ACC112 (cell line): ENCODE measurements around the gene YJU2.
"Not testable (repeated sequence)": the region's sequence is repeated elsewhere in the genome, so short reads cannot be mapped to it uniquely, and the experiment has no call there.

Source experiments
- H2AFZ ChIP-seq: fragments of 200-600 bp; sonication (generic); one replicate; pipeline ENCODE4 v1.6.0; 2017; ENCODE audit warnings: antibody characterized with exemption, low read length; ENCODE audit not compliant: unreplicated experiment
- H3K27ac ChIP-seq: fragments of 200-600 bp; sonication (generic); 2 replicates; pipeline ENCODE4 v1.5.1; 2014; ENCODE audit warnings: low read depth, mild to moderate bottlenecking, antibody characterized with exemption, low read length, moderate library complexity
- H3K27me3 ChIP-seq: fragments of 200-600 bp; sonication (generic); 2 replicates; pipeline ENCODE4 v1.6.1; 2014; ENCODE audit warnings: mild to moderate bottlenecking, antibody characterized with exemption, low read length, moderate library complexity, mixed read lengths; ENCODE audit not compliant: insufficient read depth
- H3K36me3 ChIP-seq: fragments of 200-600 bp; sonication (generic); 2 replicates; pipeline ENCODE4 v1.6.1; 2016; ENCODE audit warnings: mild to moderate bottlenecking, antibody characterized with exemption, low read length, moderate library complexity, mixed read lengths; ENCODE audit not compliant: insufficient read depth
- H3K4me1 ChIP-seq: fragments of 200-600 bp; sonication (generic); one replicate; pipeline ENCODE4 v1.6.1; 2016; ENCODE audit warnings: low read length, mixed read lengths; ENCODE audit not compliant: insufficient read depth, unreplicated experiment, control insufficient read depth
- H3K4me3 ChIP-seq: fragments of 200-600 bp; sonication (generic); 2 replicates; pipeline ENCODE4 v1.5.1; 2014; ENCODE audit warnings: mild to moderate bottlenecking, low read depth, low read length
- H3K79me2 ChIP-seq: fragments of 200-600 bp; sonication (generic); one replicate; pipeline ENCODE4 v1.6.0; 2016; ENCODE audit warnings: low read length; ENCODE audit not compliant: control insufficient read depth, unreplicated experiment, insufficient read depth

Gene YJU2

DNA sequence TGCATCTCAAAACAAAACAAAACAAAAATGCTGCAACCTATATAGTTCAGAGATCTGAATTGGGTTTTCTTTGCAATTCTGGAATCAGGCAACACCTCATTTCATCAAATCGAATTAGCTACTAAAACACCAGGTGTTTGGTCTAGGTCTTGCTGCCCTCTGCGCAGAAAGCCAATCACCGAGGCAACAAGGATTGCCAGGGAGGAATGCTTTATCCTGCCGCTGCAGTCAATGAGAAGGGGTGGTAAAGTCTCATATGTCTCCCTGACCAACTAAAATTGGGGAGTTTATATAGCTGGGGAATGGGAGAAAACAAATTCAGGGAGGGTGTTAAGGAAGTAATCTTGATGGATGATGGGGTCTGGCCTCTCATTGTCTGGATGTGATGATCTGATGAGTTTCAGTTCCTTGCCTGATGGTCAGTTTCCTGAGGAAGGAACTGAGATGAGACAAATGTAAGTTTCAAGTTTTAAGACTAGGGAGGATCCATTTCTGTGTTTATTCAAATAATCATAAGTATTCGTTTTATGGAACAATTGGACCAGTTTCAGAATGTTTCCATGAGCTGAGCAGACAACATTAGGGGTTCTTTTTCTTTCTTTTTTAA, 5.0 kb upstream of the YJU2 start:
- no peak overlapping the region for H3K4me3 ChIP-seq
- H3K79me2 ChIP-seq: no peaks in the 10 kb centered on the region
- H3K27ac ChIP-seq: no peak overlapping the region
- H2AFZ ChIP-seq: no peak overlapping the region
- H3K4me1 ChIP-seq: no peaks in the 10 kb centered on the region
- no peaks in the 10 kb centered on the region for H3K36me3 ChIP-seq
- no peaks in the 10 kb centered on the region for H3K27me3 ChIP-seq

DNA sequence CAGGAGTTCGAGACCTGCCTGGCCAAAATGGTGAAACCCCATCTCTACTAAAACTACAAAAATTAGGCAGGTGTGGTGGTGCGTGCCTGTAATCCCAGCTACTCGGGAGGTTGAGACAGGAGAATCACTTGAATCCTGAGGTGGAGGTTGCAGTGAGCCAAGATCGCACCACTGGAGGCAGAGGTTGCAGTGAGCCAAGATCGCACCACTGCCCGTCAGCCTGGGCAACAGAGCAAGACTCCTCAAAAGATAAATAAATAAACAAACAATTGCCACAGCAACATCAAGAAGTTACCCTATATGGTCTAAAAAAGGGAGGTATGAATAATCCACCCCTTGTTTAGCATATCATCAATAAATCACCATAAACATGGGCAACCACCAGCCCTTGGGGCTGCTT, 942 bp upstream of the YJU2 start:
- H3K79me2 ChIP-seq, H3K27ac ChIP-seq, H3K36me3 ChIP-seq, H3K4me1 ChIP-seq, H3K27me3 ChIP-seq: not testable (repeated sequence)
- peak overlapping the region; percentile 89; the same call in 1 of the 2 replicates for H3K4me3 ChIP-seq
- peak overlapping the region; percentile 99 for H2AFZ ChIP-seq

DNA sequence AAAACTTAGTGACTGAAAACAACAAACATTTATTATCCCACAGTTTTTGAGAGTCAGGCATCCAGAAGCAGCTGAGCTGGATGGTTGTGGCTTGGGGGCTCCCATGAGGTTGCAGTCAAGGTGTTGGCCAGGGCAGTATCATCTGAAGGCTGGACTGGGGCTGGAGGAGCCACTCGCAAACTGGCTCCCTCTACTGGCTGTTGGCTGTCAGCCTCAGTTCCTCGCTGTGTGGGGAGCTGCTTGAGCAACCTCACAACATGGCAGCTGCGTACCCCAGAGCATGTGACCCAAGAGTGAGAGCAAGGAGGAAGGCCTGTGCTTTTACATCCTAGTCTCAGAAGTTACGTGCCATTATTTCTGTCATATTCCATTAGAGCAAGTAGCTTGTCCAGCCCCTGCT, 9.7 kb downstream of the YJU2 start:
- H2AFZ ChIP-seq: no peak overlapping the region
- H3K79me2 ChIP-seq: no peaks in the 10 kb centered on the region
- no peak overlapping the region for H3K27ac ChIP-seq
- H3K4me1 ChIP-seq: no peaks in the 10 kb centered on the region
- no peak overlapping the region for H3K4me3 ChIP-seq
- no peaks in the 10 kb centered on the region for H3K27me3 ChIP-seq
- peaks cover 9% of the 10 kb centered on the region for H3K36me3 ChIP-seq

DNA sequence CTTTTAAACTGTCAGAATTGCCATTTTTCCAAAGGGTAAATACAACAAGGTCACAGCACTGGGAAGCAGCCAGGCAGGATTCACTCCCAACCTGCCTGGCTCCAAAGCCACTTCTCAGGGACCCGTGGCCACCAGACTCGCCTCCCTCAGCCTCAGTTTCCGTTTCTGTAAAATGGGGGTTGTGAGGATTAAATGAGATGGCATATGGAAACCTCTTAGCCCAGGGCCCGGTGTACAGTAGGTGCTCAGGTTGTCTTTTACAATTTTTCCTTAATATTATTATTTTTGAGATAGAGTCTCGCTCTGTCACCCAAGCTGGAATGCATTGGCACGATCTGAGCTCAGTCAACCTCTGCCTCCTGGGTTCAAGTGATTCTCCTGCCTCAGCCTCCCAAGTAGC, 10.1 kb downstream of the YJU2 start:
- Histone ChIP-seq H3K4me3 (no peak overlapping the region), H3K27ac (no peak overlapping the region), H3K79me2 (no peaks in the 10 kb centered on the region), H3K27me3 (no peaks in the 10 kb centered on the region), H3K36me3 (peaks cover 9% of the 10 kb centered on the region), H3K4me1 (no peaks in the 10 kb centered on the region), H2AFZ (no peak overlapping the region)

DNA sequence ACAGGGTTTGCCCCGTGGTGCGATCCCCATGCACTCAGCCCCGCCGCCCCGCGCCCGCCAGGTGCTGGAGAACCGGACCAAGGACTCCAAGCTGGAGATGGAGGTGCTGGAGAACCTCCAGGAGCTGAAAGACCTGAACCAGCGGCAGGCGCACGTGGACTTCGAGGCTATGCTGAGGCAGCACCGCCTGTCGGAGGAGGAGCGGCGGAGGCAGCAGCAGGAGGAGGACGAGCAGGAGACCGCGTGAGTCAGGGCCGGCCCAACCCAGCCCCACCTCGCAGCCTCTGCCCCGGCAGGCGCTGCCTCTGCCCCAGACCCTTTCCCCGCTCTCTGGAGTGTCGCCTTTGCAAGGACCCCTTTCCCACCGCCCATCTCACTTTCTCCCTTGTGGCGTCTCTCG, 11.3 kb downstream of the YJU2 start:
- H3K27me3 ChIP-seq: no peaks in the 10 kb centered on the region
- H3K36me3 ChIP-seq: peaks cover 9% of the 10 kb centered on the region
- H3K4me1 ChIP-seq: no peaks in the 10 kb centered on the region
- no peak overlapping the region for H3K27ac ChIP-seq
- H3K4me3 ChIP-seq: no peak overlapping the region
- no peak overlapping the region for H2AFZ ChIP-seq
- no peaks in the 10 kb centered on the region for H3K79me2 ChIP-seq

DNA sequence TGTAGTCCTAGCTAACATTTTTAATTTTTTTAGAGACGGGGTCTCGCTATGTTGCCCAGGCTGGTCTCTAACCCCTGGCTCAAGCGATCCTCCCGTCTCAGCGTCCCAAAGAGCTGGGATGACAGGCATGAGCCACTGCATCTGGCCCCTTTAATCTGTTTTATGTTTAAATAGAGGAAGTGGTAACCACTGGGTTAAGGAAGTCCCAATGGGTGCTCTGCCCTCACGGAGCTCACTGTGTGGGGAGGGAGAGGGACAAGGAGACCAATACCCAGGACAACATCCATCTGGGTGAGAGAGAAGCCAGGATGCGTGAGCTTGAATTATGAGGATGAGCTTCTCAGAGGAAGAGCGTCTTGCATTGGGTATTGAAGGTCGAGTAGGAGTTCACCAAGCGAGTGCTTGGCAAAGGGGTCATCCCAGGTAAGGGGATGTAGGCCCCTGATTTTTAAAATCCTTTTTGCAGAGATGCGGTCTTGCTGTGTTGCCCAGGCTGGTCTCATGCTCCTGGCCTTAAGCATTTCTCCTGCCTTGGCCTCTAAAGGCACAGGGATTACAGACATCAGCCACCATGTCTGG, 13.8 kb downstream of the YJU2 start:
- H3K79me2 ChIP-seq: no peaks in the 10 kb centered on the region
- H3K4me1 ChIP-seq: no peaks in the 10 kb centered on the region
- H3K27me3 ChIP-seq: no peaks in the 10 kb centered on the region
- H3K4me3 ChIP-seq: no peak overlapping the region
- no peak overlapping the region for H2AFZ ChIP-seq
- H3K36me3 ChIP-seq: peaks cover 9% of the 10 kb centered on the region
- no peak overlapping the region for H3K27ac ChIP-seq

DNA sequence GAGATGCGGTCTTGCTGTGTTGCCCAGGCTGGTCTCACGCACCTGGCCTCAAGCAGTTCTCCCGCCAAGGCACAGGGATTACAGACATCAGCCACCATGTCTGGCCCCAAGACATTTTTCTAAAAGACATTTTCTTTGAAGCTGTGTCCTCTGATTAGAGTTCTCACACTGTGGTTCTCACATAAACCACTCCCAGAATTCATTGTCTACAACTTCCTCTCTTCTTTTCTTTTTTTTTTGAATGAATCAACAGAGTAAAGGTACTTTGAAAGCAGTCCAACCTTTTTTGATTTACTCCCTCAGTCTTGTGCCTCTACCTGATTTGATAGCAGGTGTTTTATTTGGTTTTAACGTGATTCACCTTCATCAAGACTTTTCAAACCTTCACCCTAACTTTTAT, 17.9 kb downstream of the YJU2 start:
- Histone ChIP-seq H3K79me2 (no peaks in the 10 kb centered on the region), H3K27ac (no peak overlapping the region), H3K4me3 (no peak overlapping the region), H3K36me3 (no peaks in the 10 kb centered on the region), H3K4me1 (no peaks in the 10 kb centered on the region), H2AFZ (no peak overlapping the region), H3K27me3 (no peaks in the 10 kb centered on the region)

DNA sequence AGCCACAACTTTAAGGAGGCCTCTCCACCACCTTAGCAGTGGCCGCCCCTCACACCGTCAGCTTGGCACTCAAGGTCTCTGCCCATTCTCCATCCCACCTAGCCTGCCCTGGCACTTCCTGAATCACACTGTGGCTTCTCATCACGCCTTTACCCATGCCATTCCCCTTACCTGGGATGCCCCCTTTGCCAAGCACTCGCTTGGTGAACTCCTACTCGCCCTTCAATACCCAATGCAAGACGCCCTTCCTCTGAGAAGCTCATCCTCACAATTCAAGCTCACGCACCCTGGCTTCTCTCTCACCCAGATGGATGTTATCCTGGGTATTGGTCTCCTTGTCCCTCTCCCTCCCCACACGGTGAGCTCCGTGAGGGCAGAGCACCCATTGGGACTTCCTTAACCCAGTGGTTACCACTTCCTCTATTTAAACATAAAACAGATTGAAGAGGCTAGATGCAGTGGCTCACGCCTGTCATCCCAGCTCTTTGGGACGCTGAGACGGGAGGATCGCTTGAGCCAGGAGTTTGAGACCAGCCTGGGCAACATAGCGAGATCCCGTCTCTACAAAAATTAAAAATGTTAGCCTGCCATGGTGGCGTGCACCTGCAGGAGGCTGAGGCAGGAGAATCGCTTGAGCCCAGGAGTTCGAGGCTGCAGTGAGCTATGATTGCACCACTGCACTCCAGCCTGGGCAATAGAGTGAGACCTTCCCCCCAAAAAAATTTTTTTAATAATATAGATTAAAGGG, 19.5 kb downstream of the YJU2 start:
- Histone ChIP-seq H2AFZ (no peak overlapping the region), H3K36me3 (no peaks in the 10 kb centered on the region), H3K27me3 (no peaks in the 10 kb centered on the region), H3K4me1 (no peaks in the 10 kb centered on the region), H3K27ac (no peak overlapping the region), H3K79me2 (no peaks in the 10 kb centered on the region), H3K4me3 (no peak overlapping the region)

DNA sequence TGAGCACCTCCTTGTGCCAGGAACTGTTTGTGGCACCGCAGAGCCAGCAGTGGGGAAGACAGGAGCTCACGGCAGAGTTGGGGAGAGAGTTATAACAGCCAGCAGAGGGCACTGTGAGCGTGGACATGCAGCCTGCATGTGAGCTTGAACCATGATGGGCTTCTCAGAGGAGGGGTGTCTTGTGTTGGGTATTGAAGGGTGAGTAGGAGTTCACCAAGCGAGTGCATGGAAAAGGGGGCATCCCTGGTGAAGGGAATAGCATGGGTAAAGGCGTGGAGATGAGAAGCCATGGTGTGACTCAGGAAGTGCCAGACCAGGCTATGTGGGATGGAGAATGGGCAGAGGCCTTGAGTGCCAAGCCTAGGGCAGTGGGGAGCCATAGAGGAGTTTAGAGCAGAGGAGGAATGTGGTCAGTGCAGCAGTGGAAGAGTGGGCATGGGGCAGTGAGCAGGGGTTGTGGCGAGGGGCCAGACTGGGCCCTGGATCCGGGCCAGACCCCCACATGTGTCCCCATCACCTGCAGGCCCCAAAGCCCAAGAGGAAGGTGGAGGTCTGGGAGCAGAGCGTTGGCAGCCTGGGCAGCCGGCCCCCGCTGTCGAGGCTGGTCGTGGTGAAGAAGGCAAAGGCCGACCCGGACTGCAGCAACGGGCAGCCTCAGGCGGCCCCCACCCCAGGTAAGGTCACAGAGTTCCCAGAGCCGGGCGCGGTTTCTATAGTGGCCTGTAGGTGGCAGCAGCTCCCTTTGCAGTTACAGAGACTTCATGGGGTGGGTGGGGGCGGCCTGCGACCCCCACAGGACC, 20.4 kb downstream of the YJU2 start:
- Histone ChIP-seq H3K79me2 (no peaks in the 10 kb centered on the region), H3K27ac (no peak overlapping the region), H3K4me1 (no peaks in the 10 kb centered on the region), H2AFZ (no peak overlapping the region), H3K36me3 (no peaks in the 10 kb centered on the region), H3K4me3 (no peak overlapping the region), H3K27me3 (no peaks in the 10 kb centered on the region)

DNA sequence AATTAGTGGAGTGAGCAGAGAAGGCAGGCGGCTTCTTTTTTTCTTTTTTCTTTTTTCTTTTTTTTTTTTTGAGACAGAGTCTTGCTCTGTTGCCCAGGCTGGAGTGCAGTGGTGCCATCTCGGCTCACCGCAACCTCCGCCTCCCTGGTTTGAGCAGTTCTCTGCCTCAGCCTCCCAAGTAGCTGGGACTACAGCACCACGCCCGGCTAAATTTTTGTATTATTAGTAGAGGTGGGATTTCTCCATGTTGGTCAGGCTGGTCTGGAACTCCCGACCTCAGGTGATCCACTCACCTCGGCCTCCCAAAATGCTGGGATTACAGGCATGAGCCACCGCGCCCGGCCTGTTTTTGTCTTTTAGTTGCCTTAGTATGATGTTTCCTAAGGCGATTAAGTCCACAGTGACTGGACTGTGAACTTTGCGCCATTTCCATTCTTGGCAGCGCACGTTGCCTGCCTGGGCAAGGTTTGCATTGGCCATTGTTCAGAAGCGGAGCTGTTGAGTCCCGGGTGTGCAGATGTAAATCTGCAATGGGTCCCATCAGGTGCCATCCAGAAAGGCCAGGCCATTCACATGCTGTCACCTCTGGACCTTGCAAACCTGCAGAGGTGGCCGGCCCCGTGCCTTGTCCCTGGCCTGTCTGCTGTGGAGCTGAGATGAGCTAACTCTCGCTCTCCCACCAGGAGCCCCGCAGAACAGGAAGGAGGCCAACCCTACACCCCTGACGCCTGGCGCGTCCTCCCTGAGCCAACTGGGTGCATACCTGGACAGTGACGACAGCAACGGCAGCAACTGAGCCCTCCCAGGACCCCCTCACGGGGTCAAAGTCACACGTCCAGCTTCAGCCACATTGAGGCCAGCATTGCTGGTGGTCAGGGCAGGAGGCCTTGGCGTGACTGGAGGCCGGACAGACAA, 21.3 kb downstream of the YJU2 start:
- no peak overlapping the region for H3K27ac ChIP-seq
- no peaks in the 10 kb centered on the region for H3K36me3 ChIP-seq
- H3K79me2 ChIP-seq: no peaks in the 10 kb centered on the region
- no peak overlapping the region for H3K4me3 ChIP-seq
- no peak overlapping the region for H2AFZ ChIP-seq
- H3K4me1 ChIP-seq: no peaks in the 10 kb centered on the region
- H3K27me3 ChIP-seq: no peaks in the 10 kb centered on the region
